GM12864 (cell line): Measurements from ENCODE around the gene SERINC5.

ENCODE experiments used
- DNase-seq: peaks from one replicate; pipeline ENCODE4 v3.0.0-alpha.2; 2011; ENCODE audit warnings: low read depth
- H3K4me3 ChIP-seq: 2 replicates; pipeline ENCODE4 v1.5.1; 2011; ENCODE audit warnings: mild to moderate bottlenecking, low read depth, low read length, control low read depth
- CTCF ChIP-seq: IDR thresholded peaks from 2 replicates; pipeline ENCODE4 v1.5.1; 2011; ENCODE audit warnings: low read depth, mild to moderate bottlenecking, moderate library complexity, low read length, control low read depth, inconsistent platforms; ENCODE audit errors: missing control alignments

SERINC5 gene

GRCh38 chr5:80229902-80230255 is 26.0 kb downstream of the SERINC5 start:
- TF ChIP-seq CTCF = no peak
- DNase-seq = no peak
- H3K4me3 ChIP-seq = no peak overlapping the region

GRCh38 chr5:80227979-80228596 is 27.8 kb downstream of the SERINC5 start:
- no peak for TF ChIP-seq CTCF
- DNase-seq = no peak
- H3K4me3 ChIP-seq = no peak overlapping the region

GRCh38 chr5:80225934-80226326 is 29.9 kb downstream of the SERINC5 start:
- TF ChIP-seq CTCF = no peak
- H3K4me3 ChIP-seq = no peak overlapping the region
- DNase-seq = no peak

GRCh38 chr5:80225189-80225933 is 30.5 kb downstream of the SERINC5 start:
- DNase-seq = no peak
- H3K4me3 ChIP-seq = no peak overlapping the region
- no peak for TF ChIP-seq CTCF

GRCh38 chr5:80223561-80223960 is 32.3 kb downstream of the SERINC5 start:
- no peak overlapping the region for H3K4me3 ChIP-seq
- TF ChIP-seq CTCF = no peak
- no peak for DNase-seq

- no peak overlapping the region for H3K4me3 ChIP-seq
- no peak for TF ChIP-seq CTCF
- DNase-seq = no peak
These were observed 35.5 kb downstream of the SERINC5 start for GRCh38 chr5:80220245-80220897.
